Cardiac muscle cell (in vitro differentiated cells and primary cell): ENCODE data around the gene CUX1. TPM values are rescaled to one million over a fixed set of nuclear protein-coding genes. Genes with fewer than 3 reads are reported as not detected.

Experiments used
- DNase-seq, 2 donors: peaks; one replicate each; pipeline versions ENCODE4 v3.0.0 to v3.0.0-alpha.2; 2010 to 2017; ENCODE audit warnings: low read depth in 1 of 2, low spot score in 1 of 2
- H3K27ac ChIP-seq: fragments of 200-600 bp; sonication (generic); 2 replicates; pipeline ENCODE4 v1.5.1; 2016
- H3K27me3 ChIP-seq: fragments of 200-600 bp; sonication (generic); 2 replicates; pipeline ENCODE4 v1.6.0; 2016; ENCODE audit warnings: control low read depth
- H3K36me3 ChIP-seq: fragments of 200-600 bp; sonication (generic); 2 replicates; pipeline ENCODE4 v1.5.1; 2016; ENCODE audit warnings: control low read depth
- H3K4me1 ChIP-seq: fragments of 200-600 bp; sonication (generic); 2 replicates; pipeline ENCODE4 v1.8.1; 2017; ENCODE audit warnings: low read depth, mild to moderate bottlenecking, mixed run types
- H3K4me3 ChIP-seq: fragments of 200-600 bp; sonication (generic); 2 replicates; pipeline ENCODE4 v1.5.1; 2016; ENCODE audit warnings: mild to moderate bottlenecking
- H3K9me3 ChIP-seq: fragments of 200-600 bp; sonication (generic); 2 replicates; pipeline ENCODE4 v1.5.1; 2017; ENCODE audit warnings: low read depth, mild to moderate bottlenecking, control low read depth
- CTCF ChIP-seq: IDR thresholded peaks from 2 replicates; pipeline ENCODE4 v1.5.1; 2012; ENCODE audit warnings: low read depth, mild to moderate bottlenecking, low read length
- polyA plus RNA-seq: library from polyadenylated mRNA; unstranded; fragments of >200 nt; fragmentation: Nextera tagmentation; extraction: Ambion mirVana; gene quantifications from 2 replicates; pipeline ENCODE4 v1.2.1, GENCODE V29; 2016
- total RNA-seq: library from RNA; depleted of rRNA; stranded (reverse); fragments of >200 nt; gene quantifications from 2 replicates; pipeline ENCODE4 v1.2.3, GENCODE V29; 2016

Gene CUX1
- total and polyA plus RNA-seq, 2 experiments from 2014 or later: 67.7 to 85.3 TPM

DNA sequence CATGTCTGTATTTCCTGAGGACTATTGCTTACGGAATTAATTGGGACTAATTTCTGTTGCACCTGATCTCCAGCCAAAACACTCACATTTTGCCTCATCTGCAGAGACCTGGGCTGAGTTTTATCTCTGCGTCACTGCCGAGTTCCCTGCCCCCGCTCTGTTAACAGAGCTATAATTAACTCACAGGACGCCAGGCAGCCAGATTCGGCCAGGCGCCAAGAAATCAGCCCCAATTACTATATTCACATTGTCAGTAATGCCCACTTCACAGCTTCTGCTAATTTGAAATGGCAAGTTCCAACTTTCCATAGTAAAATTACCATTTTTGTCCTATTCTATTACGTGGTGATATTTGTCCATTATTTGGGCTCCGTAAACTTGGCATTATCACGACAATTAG lies 130.5 kb downstream of the CUX1 start:
- DNase-seq: peak; percentile 58 to 80
- H3K27ac ChIP-seq: peak overlapping the region; percentile 94
- TF ChIP-seq CTCF: no peak

DNA sequence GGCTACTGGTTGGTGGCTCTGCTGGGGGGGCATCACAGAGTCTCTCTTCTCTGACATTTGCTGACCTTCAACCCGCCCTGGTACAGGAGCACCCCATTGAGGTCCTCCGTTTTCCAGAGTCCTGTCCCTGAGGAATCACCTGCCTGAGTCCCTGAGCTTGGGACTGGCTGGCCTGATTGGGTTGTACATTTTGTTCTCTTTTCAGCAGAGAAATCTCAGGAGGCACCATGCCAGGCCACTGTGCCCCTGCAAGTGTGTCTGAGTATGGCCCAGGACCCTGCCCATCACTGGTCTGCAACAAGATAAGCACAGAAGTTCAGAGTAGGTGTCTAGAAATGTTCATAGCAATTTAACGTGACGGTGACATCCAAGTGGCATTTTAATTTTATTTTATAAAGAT lies 131.2 kb downstream of the CUX1 start:
- H3K36me3 ChIP-seq: no peaks in the 10 kb centered on the region
- H3K27ac ChIP-seq: peak overlapping the region; percentile 94
- TF ChIP-seq CTCF: no peak
- no peaks in the 10 kb centered on the region for H3K9me3 ChIP-seq
- H3K27me3 ChIP-seq: no peaks in the 10 kb centered on the region
- peaks cover 56% of the 10 kb centered on the region for H3K4me1 ChIP-seq
- no peak overlapping the region for H3K4me3 ChIP-seq
- DNase-seq: no peak

More for the DNA sequence above, 130.5 kb downstream of the CUX1 start:
- Histone ChIP-seq H3K27me3 (no peaks in the 10 kb centered on the region), H3K4me3 (no peak overlapping the region), H3K4me1 (peaks cover 54% of the 10 kb centered on the region), H3K9me3 (no peaks in the 10 kb centered on the region), H3K36me3 (no peaks in the 10 kb centered on the region)

DNA sequence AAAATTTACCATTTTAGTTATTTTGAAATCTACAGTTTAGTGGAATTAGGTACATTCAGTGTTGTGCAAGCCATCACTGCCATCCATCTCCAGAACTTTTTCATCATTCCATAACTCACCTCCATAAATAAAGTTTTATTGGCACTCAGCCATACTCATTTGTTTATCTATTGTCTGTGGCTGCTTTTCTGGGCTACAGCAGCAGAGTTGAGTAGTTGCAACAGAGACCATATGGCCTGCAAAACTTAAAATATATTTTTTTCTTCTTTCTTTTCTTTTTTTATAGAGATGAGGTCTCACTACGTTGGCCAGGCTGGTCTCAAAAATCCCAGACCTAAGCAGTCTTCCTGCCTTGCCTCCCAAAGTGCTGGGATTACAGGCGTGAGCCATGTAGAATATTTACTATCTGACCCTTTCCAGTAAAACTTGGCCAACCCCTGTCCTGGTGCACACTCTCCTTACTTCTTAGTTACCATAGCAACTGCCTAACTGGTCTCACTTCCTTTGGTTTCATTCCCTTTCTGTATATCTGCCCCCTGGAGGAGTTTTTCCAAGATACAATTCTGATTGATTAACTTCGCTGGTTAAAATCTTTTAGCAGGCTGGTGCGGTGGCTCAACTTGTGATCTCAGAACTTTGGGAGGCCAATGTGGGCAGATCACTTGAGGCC lies 133.2 kb downstream of the CUX1 start:
- TF ChIP-seq CTCF: peak; percentile 45
- no peak overlapping the region for H3K4me3 ChIP-seq
- H3K4me1 ChIP-seq: peaks cover 44% of the 10 kb centered on the region
- no peak overlapping the region for H3K27ac ChIP-seq
- DNase-seq: peak in 1 of 2 donors; percentile 88
- no peaks in the 10 kb centered on the region for H3K9me3 ChIP-seq
- H3K36me3 ChIP-seq: no peaks in the 10 kb centered on the region
- no peaks in the 10 kb centered on the region for H3K27me3 ChIP-seq

GRCh38 chr7:101951757-101952156 lies 134.3 kb downstream of the CUX1 start:
- Histone ChIP-seq H3K27ac (no peak overlapping the region), H3K4me3 (no peak overlapping the region), H3K27me3 (no peaks in the 10 kb centered on the region), H3K4me1 (peaks cover 36% of the 10 kb centered on the region), H3K36me3 (no peaks in the 10 kb centered on the region), H3K9me3 (no peaks in the 10 kb centered on the region)
- TF ChIP-seq CTCF: no peak
- DNase-seq: no peak

GRCh38 chr7:101952355-101953247 lies 135.2 kb downstream of the CUX1 start:
- no peak for TF ChIP-seq CTCF
- H3K4me1 ChIP-seq: peaks cover 28% of the 10 kb centered on the region
- peak overlapping the region; percentile 85 for H3K27ac ChIP-seq

More at GRCh38 chr7:101952355-101953247, 135.2 kb downstream of the CUX1 start:
- no peaks in the 10 kb centered on the region for H3K9me3 ChIP-seq
- H3K27me3 ChIP-seq: no peaks in the 10 kb centered on the region
- H3K4me3 ChIP-seq: no peak overlapping the region
- DNase-seq: peak in 1 of 2 donors; percentile 83
- H3K36me3 ChIP-seq: no peaks in the 10 kb centered on the region
